Measurements from ENCODE around the gene CTDP1.
"Not testable (repeated sequence)": the region's sequence is repeated elsewhere in the genome, so short reads cannot be mapped to it uniquely, and the experiment has no call there.

Gene CTDP1

DNA sequence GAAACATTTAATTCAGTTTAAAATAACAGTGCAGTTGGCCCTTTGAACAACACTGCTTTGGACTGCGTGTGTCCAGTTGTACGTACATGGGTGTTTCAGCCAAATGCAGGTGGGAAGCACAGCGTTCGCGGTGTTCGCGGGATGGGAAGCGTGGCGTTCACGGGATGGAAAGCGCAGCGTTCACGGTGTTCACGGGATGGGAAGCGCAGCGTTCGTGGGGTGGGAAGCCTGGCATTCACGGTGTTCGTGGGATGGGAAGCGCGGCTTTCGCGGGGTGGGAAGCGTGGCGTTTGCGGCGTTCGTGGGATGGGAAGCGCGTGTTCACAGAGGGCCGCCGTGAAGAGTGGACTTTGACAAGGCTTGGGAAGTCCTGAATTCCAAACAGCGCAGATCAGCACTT lies 47.6 kb downstream of the CTDP1 start:
- DNase-seq, result no peak

DNA sequence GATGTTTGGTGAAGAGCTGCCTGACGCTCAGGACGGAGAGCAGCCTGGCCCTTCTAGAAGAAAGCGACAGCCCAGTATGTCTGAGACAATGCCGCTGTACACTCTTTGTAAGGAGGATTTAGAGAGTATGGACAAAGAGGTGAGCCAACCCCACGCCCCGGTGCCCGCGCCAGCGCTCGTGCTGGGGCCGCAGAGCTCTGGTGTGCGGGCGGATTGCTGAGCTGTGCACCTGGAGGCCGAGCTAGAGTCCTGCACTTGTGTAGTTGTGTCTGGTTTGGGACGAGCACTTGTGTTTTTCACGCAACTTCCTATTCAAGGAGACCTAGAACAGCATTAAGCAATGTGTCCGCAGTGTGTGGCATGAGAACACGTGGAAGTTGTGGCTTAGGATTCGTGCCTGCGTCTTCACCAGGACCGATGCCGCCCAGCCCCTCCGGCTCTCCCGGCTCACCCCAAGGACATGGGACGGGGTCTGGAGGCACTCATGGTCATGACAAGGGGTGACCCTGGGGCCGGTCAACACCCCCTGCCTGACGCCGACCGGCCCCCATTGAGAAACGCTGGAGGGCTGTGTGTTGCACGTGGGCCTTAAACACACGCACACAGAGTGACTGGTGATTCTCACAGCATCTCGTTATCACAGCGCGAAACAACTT lies 49.5 kb downstream of the CTDP1 start:
- no peak for DNase-seq

DNA sequence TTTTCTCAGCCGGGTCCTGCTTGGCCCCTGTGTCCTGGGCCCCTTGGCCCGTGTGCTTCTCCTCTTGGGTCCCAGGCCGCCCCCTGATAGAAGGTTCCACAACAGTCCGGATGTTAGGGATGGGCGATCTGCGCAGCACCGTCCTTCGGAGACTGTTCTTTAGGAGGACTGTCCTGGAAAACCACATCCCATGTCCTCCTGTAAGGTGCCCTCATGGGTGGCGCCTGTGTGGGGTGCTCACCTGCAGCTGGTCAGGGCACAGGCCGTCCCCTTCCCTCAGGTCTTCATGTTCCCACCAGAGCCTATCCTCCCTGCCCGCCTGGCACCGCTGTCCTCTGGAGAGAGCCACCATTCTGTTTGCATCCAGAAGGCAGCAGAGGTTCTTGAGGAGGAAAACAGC lies 50.0 kb downstream of the CTDP1 start:
- DNase-seq, result no peak

DNA sequence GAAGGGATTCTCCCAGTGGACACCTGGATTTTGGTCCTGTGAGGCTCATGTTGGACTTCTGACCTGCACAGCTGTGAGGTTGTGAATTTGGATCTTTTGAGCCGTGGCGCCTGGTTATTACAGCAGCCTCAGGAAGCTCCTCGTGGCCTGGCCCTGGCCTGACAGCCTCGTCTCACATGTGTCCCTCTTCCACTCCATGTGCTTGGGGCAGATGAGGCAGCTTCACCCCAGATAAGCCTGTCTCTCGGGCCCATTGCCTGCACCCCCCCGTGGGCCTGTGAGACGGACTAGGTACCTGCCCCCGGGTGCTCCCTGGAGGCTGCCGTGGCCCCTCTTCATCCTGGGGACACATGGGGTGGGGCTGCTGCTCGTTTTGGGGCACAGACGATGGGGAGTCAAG lies 51.2 kb downstream of the CTDP1 start:
- DNase-seq, result no peak

GRCh38 chr18:79731881-79732720 lies 52.5 kb downstream of the CTDP1 start:
- not testable (repeated sequence) for DNase-seq

GRCh38 chr18:79732721-79733025 lies 53.1 kb downstream of the CTDP1 start:
- no peak for DNase-seq

- DNase-seq, result no peak
These were observed 53.6 kb downstream of the CTDP1 start for GRCh38 chr18:79733135-79733701.

DNA sequence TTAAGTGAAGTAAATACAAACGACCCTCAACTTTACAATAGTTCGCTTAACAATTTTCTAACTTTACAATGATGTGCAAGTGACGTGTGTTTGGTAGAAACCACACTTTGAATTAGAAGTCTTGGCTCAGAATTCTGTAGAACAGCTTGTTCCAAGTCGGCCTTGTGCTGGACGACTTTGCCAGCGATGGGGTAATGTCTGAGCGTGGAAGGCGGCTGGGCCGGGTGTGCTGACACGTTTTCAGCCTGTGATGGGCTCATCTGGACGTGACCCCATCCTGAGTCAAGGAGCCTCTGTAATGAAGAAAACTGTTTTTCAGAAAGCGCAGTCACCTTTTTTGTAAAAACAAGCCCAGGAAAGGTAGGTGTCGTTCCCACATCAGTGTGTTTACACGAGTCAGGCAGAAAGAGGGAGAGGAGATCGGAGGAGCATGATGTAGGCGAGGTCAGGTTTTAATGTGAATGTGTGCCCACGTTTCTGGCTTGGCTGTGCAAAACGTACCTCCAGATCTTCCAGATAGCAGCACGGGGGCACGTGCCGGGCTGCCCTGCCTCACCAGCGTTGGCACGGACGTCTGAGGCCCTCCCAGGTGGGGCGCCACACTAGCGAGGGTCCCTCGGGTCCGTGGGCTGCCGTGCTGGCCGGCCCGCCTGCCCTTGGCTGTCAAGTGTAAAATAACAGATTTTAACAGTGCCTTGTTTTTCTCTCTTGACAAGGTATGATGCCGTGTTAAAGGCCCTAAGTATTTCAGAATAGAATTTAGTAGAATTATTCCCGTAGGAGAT lies 54.6 kb downstream of the CTDP1 start:
- DNase-seq, result no peak

GRCh38 chr18:79735071-79735980 lies 55.7 kb downstream of the CTDP1 start:
- no peak for DNase-seq

DNA sequence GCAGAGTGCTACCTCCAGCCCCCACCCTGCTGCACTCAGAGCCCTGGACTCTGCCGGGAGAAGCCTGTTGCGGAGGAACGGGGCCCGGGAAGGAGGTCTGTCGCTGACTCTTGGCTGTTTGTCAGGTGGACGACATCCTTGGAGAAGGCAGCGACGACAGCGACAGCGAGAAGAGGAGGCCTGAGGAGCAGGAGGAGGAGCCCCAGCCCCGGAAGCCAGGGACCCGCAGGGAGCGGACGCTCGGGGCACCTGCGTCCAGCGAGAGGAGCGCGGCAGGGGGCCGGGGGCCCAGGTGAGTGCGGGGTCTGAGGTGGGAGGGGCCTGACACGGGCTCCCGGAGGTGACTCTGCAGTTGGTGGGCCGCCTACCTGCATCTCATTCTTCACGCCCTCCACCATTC lies 56.6 kb downstream of the CTDP1 start:
- no peak for DNase-seq

DNA sequence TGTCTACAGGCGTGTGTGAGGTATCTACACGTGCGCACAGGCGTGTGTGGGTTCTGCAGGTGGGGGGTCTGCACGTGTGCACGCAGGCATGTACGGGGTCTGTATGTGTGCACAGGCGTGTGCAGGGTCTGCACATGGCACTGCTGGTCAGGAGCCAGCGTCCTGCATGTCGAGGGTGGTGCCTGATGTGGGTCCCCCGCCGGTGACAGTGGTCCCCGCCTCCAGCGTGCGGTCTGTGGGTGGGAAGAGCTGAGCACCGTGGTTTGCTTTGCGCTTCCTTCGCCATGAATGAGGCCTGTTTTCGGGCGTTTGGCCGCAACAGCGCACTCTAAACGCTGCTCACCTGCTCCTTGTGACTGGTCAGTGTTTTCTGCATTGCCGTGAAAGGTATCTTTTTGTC lies 57.2 kb downstream of the CTDP1 start:
- DNase-seq, result no peak

DNA sequence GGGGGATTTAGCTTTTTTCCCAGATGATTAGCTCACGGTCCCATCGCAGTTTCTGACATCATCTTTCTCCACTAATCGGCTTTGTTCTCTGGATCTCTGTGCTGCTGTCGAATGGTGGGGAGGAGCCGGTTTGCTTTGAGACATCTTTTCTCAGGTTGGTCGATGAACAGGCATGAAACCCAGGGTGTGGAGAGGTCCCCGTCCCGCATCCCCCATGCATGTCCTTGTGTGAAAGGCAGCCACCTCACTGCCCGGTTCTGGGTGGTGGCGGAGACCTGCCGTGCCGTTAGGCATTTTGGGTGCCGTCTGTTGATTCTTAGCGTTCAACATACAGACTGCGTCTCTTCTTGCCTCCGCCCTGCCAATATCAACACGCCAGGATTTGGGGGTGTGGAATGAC lies 57.8 kb downstream of the CTDP1 start:
- no peak for DNase-seq

GRCh38 chr18:79738041-79738461 lies 58.4 kb downstream of the CTDP1 start:
- no peak for DNase-seq

DNA sequence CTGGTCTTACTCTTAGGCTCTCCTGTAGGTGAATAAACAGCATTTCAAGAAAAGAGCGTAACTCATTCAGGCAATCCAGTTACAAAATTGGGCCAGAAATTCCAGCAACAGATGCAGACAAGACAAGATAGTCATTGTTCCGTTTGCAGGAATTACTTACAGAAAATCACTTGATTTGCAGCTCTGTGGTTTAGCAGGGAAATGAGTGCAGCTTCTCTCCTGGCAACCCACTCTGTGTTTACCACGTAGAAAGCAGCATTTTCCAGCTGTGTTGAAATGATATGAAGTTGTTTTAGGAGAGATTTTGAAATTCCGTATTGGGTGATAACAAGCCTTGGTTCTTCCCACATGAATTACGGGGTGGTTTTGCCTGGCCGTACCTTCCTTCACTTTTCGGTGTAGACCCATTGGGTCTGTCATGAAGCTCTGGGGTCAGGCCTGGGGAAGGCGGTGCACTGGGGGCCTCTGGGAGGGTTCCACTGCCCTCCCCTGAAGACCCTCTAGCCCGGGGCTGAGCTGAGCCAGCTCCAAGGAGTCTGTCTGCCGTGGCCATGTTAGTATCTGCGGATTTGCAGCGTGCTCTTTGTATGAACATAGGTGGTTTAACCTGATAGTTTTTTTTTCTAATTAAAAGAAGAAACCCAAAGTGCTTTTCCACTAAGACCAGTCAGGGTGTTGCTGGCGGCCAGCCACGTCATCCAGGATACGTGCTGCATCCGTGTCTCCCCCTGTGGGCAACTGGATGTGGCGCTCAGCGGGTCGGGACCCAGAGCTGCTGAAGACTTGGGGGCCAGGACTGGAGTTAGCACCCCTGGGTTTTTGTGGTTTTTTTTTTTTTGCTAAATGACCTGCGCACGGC lies 59.2 kb downstream of the CTDP1 start:
- DNase-seq, result no peak

GRCh38 chr18:79739440-79739778 lies 59.8 kb downstream of the CTDP1 start:
- no peak for DNase-seq

- not testable (repeated sequence) for DNase-seq
These were observed 60.4 kb downstream of the CTDP1 start for GRCh38 chr18:79740047-79740446.

DNA sequence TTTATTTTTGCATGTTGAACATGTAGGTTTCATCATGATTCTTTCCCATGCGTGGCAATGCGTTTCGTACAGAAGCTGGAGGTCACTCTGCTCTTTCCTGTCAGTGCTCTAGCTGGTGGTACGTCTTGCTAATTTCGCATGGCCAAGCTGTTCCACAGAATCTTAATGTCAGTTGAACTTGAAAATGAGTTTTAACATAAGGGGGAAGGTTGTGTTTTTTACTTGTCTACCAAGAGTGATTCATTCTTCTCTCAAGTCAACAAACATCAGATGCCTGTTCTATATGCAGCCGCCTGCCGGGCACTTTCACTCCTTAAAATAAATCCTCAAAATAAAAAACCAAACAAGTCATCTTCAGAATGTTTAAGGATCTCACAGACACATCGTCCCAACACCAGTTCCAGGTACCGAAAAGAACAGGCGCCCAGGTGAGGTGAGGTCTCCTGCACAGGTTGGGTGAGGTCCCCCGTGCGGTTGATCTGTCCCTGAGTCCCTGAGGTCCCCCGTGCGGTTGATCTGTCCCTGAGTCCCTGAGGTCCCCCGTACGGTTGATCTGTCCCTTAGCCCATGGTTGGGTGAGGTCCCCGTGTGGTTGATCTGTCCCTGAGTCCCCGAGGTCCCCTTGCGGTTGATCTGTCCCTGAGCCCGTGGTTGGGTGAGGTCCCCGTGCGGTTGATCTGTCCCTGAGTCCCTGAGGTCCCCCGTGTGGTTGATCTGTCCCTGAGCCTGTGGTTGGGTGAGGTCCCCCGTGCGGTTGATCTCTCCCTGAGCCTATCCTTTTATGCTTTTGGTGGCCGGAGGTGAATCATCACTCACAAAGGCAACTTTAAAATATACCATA lies 61.1 kb downstream of the CTDP1 start:
- DNase-seq, result no peak

DNA sequence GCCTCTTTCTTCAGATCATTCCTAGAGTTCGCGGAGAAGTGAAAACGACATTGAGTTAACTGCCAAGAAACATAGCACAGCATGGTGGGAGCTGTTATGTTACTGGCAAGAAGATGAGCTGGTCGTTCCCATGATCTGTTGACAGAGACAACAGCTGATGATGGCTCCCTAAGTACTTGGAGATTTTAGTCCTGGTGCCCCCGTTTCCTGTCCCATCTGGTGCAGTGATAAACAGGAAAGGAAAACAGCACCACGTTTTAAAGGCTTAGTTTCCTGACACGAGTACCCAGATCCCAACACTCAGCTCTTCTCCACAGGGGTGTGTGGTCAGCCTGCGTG lies 61.7 kb downstream of the CTDP1 start:
- DNase-seq, result no peak

DNA sequence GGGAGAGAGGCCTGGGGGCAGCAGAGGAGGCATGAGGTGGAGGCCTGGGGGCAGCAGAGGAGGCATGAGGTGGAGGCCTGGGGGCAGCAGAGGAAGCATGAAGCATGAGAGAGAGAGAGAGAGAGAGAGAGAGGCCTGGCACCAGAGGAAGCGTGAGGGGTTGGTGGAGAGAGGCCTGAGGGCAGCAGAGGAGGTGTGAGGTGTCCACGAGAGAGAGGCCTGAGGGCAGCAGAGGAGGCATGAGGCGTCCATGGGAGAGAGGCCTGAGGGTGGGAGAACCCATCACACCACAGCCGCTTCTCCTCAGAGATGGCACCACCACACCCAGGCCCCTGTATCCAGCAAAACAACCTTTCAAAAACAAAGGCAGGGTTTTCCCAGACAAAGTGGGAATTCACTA lies 62.5 kb downstream of the CTDP1 start:
- no peak for DNase-seq

GRCh38 chr18:79744625-79745024 lies 65.0 kb downstream of the CTDP1 start:
- no peak for DNase-seq

DNA sequence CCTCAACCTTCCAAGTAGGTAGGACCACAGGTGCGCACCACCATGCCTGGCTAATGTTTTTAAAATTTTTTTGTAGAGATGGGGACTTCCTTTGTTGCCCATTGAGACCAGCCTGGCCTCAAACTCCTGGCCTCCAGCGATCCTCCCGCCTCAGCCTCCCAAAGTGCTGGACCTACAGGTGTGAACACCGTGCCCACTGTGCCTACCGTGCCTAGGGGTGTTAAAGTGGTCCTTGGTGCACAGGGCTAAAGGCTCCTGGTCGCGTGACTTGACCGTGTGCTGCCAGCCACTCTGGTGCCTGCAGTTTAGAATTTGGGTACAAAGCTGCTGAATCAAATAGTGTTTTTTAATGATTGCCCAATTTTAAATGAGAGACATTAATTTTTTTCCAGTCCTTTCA lies 67.1 kb downstream of the CTDP1 start:
- DNase-seq, result no peak
